Measurements from ENCODE around the gene WAPL.

GRCh38 chr10:86461963-86462804, 59.4 kb downstream of the WAPL start:
- TF ChIP-seq STAG1 (CRISPR knock-in tag; IDR thresholded peaks at IDR 0.05), result no peak
- no peak for TF ChIP-seq POLR2AphosphoS5 (IDR thresholded peaks at IDR 0.05; ENCODE audit: low read depth, low read length)
- TF ChIP-seq SALL2 (CRISPR knock-in tag; IDR thresholded peaks at IDR 0.05), result no peak
- TF ChIP-seq EHMT2 (IDR thresholded peaks at IDR 0.05; ENCODE audit: borderline replicate concordance, low read depth, low read length), result no peak
- no peak for TF ChIP-seq TAF1 (CRISPR knock-in tag; IDR thresholded peaks at IDR 0.05)
